ENCODE measurements around the gene FAXC.
"Not testable (repeated sequence)": the region's sequence is repeated elsewhere in the genome, so short reads cannot be mapped to it uniquely, and the experiment has no call there.

Gene FAXC

DNA sequence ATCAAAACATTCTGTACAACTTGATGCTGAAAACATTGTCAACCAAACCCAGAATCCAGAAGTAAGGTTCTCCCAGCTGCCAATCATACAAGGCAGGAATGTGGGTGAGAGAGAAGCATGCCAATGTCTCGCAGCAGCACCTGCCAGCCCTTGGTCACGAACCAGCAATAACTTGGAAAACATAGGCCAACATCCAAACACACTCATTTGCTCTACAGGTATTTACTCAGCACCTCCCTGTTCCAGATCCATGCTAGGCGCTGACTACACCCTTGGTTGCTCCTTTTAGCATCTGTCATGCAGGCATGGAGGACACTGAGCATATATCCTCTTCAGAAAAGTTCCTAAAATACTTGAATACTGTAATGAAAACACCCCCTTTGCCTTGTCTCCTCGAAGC, 63.6 kb downstream of the FAXC start:
- no peak for DNase-seq (ENCODE audit: low read depth)

- DNase-seq (ENCODE audit: low read depth): no peak
These were observed 66.9 kb downstream of the FAXC start for GRCh38 chr6:99282479-99283062.

GRCh38 chr6:99276747-99277146, 72.7 kb downstream of the FAXC start:
- DNase-seq (ENCODE audit: low read depth): no peak

DNA sequence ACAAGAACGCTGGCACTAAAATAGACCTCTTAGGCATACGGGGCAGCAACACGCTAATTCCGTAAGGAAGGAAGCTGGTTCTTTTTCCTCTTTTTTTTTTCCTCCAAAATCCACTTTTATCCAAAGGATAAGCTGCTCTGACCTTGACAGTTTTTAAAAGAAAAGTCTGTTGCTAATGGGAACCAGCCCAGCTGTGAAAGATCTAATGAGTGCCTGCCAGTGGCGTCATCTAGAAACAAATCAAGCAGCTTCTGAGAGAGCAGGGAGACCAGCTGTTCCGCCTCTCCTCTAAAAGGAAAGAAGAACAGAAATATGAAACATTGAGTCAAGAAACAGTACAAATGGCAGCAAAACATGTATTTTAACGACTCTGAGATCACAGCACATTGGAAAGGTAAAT, 78.6 kb downstream of the FAXC start:
- no peak for DNase-seq (ENCODE audit: low read depth)

DNA sequence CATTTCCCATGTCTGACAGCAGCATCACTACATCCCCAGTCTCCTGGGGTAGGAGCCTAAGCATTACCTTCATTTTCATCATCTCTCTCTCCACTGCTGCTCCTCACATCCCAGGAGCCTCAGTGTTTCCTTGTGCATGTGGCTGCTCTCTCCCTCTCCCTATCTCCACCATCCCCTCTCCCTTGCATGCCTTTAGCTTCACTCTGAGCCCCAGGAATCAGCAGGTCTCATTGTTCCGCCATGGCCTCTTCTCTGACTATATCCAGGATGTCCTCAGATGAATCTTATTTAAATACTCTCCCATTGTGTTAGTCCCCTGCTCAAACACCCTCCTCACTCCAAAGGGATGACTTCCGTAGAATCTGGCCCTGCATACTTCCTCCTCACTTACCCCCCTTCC, 79.4 kb downstream of the FAXC start:
- DNase-seq (ENCODE audit: low read depth): no peak

GRCh38 chr6:99269207-99269606, 80.3 kb downstream of the FAXC start:
- no peak for DNase-seq (ENCODE audit: low read depth)

- DNase-seq (ENCODE audit: low read depth): not testable (repeated sequence)
These were observed 82.5 kb downstream of the FAXC start for GRCh38 chr6:99266996-99267395.

DNA sequence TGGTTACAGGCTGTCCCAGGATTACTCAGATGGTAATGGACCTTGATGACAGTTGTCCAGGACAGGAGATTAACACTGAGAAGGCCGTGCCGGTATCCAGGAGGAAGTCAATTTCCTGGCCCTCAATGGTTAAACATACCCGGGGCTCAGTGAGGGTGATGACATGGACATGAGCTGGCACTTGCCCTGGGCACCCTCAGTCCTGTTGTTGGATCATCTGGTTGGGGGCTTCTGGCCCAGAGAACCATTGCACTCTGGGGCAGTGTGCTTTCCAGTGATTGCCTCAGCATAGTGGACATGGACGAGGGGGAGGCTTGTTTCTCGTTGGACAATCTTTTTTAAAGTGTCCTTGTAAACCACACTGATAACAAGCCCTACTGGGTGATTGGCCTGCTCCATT, 84.0 kb downstream of the FAXC start:
- not testable (repeated sequence) for DNase-seq (ENCODE audit: low read depth)

DNA sequence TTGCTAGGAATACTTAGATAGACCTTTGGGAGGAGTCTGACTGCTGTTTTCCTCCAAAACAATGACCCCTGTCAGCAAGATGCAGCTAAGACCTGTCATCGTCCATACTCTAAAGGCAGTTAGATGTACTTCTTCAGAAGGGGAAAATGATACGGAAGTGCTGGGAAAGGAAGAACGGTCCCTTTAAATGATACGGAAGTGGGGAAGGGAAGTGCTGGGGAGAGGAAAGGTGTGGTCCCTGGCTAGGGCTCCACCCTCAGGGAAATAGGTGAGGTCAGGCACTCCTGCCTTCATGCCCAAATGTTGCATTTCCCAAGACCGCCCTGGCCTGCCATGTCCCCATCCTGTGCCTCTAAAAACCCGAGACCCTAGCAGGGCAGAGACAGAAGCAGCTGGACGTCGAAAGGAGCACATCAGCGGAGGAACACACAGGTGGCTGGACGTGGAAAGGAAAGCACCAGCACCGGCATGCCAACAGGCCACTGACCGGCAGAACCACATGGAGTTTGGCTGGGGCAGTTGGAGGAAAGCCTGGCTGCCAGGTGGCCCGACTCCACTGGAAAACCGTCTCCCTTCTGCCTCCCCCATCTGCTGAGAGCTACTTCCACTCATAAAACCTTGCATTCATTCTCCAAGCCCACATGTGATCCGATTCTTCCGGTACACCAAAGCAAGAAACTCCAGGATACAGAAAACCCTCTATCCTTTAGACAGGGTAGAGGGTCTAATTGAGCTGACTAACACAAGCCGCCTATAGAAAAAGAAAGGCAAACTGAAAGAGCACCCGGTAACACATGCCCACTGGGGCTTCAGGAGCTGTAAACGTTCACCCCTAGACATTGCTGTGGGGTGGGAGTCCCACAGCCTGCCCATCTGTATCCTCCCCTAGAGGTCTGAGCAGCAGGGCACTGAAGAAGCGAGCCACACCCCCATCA, 94.6 kb downstream of the FAXC start:
- no peak for DNase-seq (ENCODE audit: low read depth)

GRCh38 chr6:99253271-99253670, 96.2 kb downstream of the FAXC start:
- no peak for DNase-seq (ENCODE audit: low read depth)

DNA sequence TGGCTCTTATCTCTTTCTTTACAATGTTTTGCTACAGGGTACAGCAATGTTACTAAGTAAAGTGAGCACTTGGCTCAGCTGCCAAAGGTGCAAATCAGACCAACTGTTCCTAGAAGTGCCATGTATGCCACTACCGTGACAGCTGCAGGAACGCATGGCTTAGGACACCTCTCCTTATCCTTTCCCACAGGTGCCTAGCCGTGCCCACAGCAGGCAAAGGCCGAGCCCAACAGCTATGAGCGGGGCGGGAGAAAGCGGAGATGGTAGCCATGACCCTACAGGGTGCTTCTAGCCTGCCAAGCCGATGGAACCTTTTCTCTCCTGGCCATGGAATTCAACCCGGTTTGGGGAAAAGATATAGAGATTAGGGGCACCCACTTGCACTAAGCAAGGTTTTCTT, 97.1 kb downstream of the FAXC start:
- DNase-seq (ENCODE audit: low read depth): no peak

DNA sequence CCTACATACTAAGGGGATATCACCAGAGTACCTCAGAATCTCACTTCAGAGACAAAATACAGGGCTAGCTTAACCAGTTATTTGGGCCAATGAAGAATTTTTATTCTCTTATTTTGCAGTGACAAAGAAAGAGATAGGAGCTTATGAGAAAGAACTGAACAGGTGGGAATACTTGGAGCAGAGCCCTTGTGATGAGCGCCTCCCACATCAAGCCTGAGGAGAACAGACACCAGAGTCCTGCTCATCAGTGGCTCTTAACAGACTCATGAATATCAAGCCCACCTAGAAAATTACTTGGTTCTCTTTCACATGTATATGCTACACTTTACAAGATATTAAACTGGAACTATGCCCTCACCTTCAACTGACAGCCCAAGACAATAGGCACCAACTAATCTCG, 99.0 kb downstream of the FAXC start:
- no peak for DNase-seq (ENCODE audit: low read depth)

DNA sequence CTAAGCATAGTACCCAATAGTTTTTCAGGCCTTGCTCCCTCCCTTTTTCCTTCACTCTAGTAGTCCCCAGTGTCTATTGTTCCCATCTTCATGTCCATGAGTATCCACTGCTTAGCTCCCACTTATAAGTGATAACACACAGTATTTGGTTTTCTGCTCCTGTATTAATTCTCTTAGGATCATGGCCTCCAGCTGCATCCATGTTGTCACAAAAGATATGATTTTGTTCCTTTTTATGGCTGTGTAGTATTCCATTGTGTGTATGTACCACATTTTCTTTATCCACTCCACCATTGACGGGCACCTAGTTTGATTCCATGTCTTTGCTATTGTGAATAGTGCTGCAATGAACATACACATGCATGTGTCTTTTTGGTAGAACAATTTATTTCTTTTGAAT, 102.9 kb downstream of the FAXC start:
- DNase-seq (ENCODE audit: low read depth): no peak

DNA sequence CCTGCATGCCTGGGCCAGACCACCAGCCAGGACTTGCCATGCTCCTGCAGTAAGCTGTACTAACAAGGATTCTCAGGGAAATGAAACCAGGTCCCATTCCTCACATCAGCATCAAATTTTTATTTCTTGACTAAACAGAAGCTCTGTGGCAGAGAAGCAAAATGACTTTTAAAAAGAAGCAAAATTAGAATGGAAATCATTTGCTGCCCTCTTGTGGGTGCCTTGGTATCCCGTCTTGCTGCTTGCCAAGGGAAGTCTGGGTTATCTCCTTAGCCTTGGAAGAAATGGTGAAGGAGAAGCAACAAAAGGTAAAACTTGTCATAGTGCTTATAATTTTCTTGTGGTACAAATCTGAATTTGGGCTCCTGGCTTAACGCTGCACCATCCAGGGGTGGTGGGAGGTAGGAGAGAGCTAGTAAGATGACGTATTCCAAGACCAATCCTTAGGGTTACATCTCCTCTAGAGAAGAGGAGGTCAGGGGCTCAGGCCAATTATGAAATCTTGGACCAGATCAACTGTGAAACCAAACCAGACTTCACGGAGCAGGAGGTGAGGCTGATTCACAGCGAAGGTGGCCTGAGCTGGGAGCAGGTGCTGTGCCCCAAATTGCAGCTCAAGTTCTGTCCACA, 107.5 kb downstream of the FAXC start:
- no peak for DNase-seq (ENCODE audit: low read depth)

DNA sequence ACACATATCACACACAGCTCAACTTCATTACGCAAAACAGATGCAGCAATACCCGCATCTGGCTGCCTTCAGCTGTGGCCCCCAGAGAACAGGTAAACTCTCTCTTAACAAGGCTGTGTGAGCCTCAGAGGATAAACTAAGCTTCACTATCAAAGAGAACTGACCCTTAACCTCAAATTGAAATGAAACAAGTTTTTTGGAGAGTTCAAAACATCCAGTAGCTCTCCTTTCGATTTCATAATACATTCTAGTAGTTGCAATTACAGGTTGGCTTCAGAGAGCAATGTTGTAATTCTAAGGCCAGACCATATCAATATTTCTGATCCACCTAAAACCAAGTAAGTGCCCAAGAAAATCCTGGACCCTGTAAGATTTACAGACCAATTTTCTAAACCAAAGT, 113.5 kb downstream of the FAXC start:
- no peak for DNase-seq (ENCODE audit: low read depth)

DNA sequence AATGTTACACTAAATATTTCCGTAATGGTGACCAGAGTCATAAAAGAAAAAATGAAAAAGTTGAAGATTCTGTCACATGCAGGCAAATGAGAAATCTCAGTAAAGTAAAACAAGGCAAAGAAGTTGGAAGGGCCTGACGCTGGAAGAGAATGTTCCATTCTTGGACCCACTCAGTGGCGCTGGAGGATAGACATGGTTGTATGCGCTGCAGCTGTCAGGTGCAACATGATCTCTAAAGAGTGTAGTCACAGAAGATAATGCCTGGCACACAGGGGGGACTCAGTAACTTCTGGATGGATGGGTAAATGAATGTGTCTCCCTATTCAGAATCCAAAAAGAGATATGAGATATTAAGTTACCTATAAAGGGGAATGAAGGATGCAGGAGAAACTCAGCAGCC, 116.3 kb downstream of the FAXC start:
- DNase-seq (ENCODE audit: low read depth): no peak

DNA sequence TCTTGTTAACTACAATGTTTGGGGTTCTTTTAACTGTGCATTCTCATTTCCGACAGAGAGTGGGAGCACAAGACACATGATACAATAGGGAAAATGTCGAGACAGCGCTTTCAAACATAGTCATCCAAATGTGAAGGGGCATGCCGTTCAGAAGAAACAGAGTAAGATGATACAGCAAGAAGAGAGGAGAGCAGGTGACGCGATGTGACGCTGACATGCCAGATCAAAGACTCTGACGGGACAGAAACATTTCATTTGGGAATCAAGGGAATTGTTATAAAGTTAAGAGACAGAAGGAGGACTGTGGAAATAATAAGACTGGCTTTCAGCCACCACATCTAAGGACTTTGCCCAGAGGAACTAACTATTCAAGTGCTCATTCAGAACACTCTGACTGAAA, 117.4 kb downstream of the FAXC start:
- no peak for DNase-seq (ENCODE audit: low read depth)

DNA sequence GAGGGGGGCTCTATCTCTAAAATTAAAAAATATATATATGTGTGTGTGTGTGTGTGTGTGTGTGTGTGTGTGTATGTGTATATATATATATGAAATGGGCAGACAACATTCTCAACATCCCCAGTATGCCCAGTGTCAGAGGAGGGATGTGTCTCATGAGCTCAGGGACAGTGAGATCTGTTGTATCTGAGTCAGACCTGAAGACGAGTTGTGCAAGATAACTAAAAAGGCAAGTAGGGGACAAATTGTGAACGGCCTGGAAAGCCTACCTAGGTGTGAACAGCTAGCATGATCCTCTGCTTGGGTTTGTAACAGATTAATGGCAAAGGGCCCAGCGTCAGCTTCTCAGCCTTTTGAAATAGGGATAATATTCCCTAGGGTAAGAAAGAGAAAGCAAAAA, 124.3 kb downstream of the FAXC start:
- DNase-seq (ENCODE audit: low read depth): no peak
